ENCODE data around the gene SOCS2.

DNA sequence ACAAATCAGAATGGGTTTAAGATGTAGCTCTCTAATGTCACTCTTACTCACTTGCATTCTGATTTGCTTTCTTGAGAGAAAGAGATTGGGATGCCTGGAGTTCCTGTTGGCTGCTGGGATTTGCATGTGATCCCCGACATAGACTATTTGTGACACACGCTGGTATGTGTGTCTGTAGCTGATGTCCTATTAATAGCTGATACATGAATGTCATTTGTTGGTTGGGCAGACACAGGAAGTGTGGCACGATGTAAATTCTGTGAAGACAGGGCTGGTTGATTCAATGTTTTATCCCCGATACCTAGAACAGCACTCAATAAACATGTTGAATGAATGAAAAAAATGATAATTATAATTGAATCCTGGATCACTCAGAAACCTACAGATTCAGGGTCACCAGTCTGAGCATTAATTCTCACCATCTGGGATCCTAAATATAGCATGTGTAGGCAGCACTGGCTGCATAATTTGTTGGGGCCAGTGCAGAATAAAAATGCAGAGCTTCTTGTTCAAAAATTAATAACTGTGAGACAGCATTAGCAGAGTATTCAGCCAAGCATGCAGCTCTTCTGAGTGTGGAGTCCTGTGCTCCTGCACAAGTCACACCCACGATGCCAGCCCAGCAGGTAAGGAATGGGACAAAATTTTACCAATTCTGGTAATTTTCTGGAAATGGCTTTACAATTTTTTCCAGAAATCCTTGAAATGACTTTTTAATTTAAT is 35.5 kb upstream of the SOCS2 start:
- TF ChIP-seq CTCF (IDR thresholded peaks at IDR 0.05) (no peak), POLR2A (IDR thresholded peaks at IDR 0.05) (no peak), POLR2AphosphoS5 (IDR thresholded peaks at IDR 0.05) (no peak)
